CD4-positive, alpha-beta T cell (primary cell): ENCODE measurements around the gene VMO1. TPM values are rescaled to one million over a fixed set of nuclear protein-coding genes. Genes with fewer than 3 reads are reported as not detected.

Experiments
- ATAC-seq: fragments of 200-7000 bp; cut with Tn5 transposase; one replicate; pipeline ENCODE4 v1.10.0; 2022; ENCODE audit warnings: mild to moderate bottlenecking; ENCODE audit not compliant: poor library complexity
- CTCF ChIA-PET: fragments of 350-600 bp; sonication (Branson Sonifier 250); formaldehyde crosslinking; loops from one replicate; lab custom pipeline; 2021; ENCODE audit warnings: antibody characterized with exemption, inconsistent platforms; lab: Charles Lee
- POLR2A ChIA-PET: fragments of 350-600 bp; sonication (Branson Sonifier 250); formaldehyde crosslinking; loops from one replicate; lab custom pipeline; 2021; ENCODE audit warnings: antibody characterized with exemption, inconsistent platforms; lab: Charles Lee
- DNase-seq, 14 experiments: peaks; one replicate each; pipeline ENCODE4 v3.0.0-alpha.2; 2013 to 2020; ENCODE audit warnings: mixed read lengths in 2 of 14
- H3K27ac ChIP-seq, 2 donors: one replicate each; pipeline versions ENCODE4 v1.5.1 to v1.7.0; 2013; ENCODE audit warnings: low read length in 2 of 2, low read depth in 1 of 2, mild to moderate bottlenecking in 1 of 2
- H3K27me3 ChIP-seq, 2 experiments: 1 replicate in 1 of 2; 2 replicates in 1 of 2; pipeline versions ENCODE4 v1.6.1 to v1.7.0; 2013; ENCODE audit warnings: low read length in 2 of 2, control low read depth in 1 of 2, mild to moderate bottlenecking in 1 of 2, moderate library complexity in 1 of 2; ENCODE audit not compliant: insufficient read depth in 2 of 2, control insufficient read depth in 1 of 2
- H3K36me3 ChIP-seq: one replicate; pipeline ENCODE4 v1.6.1; 2013; ENCODE audit warnings: low read length, control low read depth; ENCODE audit not compliant: insufficient read depth
- H3K4me1 ChIP-seq: one replicate; pipeline ENCODE4 v1.6.1; 2013; ENCODE audit warnings: low read length, control low read depth; ENCODE audit not compliant: insufficient read depth
- H3K4me3 ChIP-seq: one replicate; pipeline ENCODE4 v1.5.1; 2013; ENCODE audit warnings: mild to moderate bottlenecking, low read length, moderate library complexity
- H3K9me3 ChIP-seq, 2 experiments: 1 replicate in 1 of 2; 2 replicates in 1 of 2; pipeline versions ENCODE4 v1.6.1 to v1.7.0; 2013; ENCODE audit warnings: low read length in 2 of 2, mild to moderate bottlenecking in 2 of 2, control low read depth in 1 of 2, moderate library complexity in 1 of 2; ENCODE audit not compliant: control insufficient read depth in 1 of 2, insufficient read depth in 1 of 2
- H3K27ac Mint-ChIP-seq: one replicate; pipeline ENCODE4 v1.8.0; 2020; ENCODE audit warnings: mixed read lengths
- H3K27me3 Mint-ChIP-seq: one replicate; pipeline ENCODE4 v1.8.0; 2021; ENCODE audit warnings: mixed read lengths
- H3K36me3 Mint-ChIP-seq: one replicate; pipeline ENCODE4 v1.8.0; 2021; ENCODE audit warnings: low read depth, mixed read lengths
- H3K4me1 Mint-ChIP-seq: one replicate; pipeline ENCODE4 v1.8.0; 2021; ENCODE audit warnings: low read depth, mixed read lengths
- H3K4me3 Mint-ChIP-seq: one replicate; pipeline ENCODE4 v1.8.0; 2020; ENCODE audit warnings: mild to moderate bottlenecking, mixed read lengths
- H3K9me3 Mint-ChIP-seq: one replicate; pipeline ENCODE4 v1.8.0; 2020; ENCODE audit warnings: mixed read lengths
- CTCF ChIP-seq: fragments of 200-600 bp; IDR thresholded peaks from one replicate; pipeline ENCODE4 v1.8.0; 2022; ENCODE audit warnings: antibody characterized with exemption, mild to moderate bottlenecking
- intact Hi-C, 2 experiments: fragments of 100-400 bp; cut with DNase I in 1 of 2; cut with micrococcal nuclease in 1 of 2; formaldehyde crosslinking; loops; one replicate each; pipeline versions ENCODE4 v1.15.1 to v1.9.0; 2023 to 2025; cut with DNase I, micrococcal nuclease
- total RNA-seq, 174 experiments: library from RNA in 2 of 174; stranded (reverse) in 2 of 174; gene quantifications; one replicate each; pipeline ENCODE4 v1.2.3 and lab custom pipeline; 2021 to 2026

Gene VMO1
- total RNA-seq, 2 experiments from 2014 or later = not detected

GRCh38 chr17:4811471-4811870 is 25.3 kb upstream of the VMO1 start:
- ATAC-seq (no peak), DNase-seq (no peak)
- TF ChIP-seq CTCF = no peak
- Mint-ChIP-seq H3K27me3 (no peaks in the 10 kb centered on the region), H3K36me3 (peaks cover 8% of the 10 kb centered on the region), H3K27ac (no peak overlapping the region), H3K4me1 (peaks cover 15% of the 10 kb centered on the region), H3K4me3 (no peak overlapping the region), H3K9me3 (no peaks in the 10 kb centered on the region)
- ChIA-PET CTCF (interaction anchor here (1.0 kb wide), 1 partner anchor 22 kb away, joined by 3 read pairs; no protein-coding TSS in a partner anchor), POLR2A (no interaction called here)
- Histone ChIP-seq H3K36me3 (peaks cover 7% of the 10 kb centered on the region), H3K9me3 (no peaks in the 10 kb centered on the region), H3K4me1 (peaks cover 10% of the 10 kb centered on the region), H3K27ac (no peak overlapping the region), H3K27me3 (no peaks in the 10 kb centered on the region), H3K4me3 (no peak overlapping the region)
- intact Hi-C loops = no loop called here

DNA sequence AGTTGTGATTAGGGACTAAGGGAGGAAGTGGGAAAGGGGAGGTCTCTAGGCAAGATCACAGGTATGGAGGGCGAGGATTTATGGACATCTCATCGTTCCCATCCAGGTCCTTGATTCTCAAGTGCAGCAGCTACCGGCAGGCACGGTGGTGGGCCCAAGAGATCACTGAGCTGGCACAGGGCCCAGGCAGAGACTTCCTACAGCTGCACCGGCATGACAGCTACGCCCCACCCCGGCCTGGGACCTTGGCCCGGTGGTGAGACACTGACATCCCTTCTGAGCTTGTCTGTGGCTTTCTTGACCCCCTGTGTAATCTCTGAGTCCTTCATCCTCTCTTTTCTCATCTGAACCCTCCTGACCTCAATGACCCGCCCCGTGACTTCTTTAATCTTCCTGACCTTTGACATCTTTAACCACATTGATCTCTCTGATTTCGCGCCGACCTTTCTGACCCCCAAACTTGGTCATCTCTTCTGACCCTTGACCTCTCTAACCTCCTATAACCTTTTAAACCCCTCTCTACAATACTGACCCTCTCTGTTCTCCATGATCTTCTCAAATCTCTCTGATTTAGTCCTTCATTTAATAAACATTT is 24.6 kb upstream of the VMO1 start:
- Histone ChIP-seq H3K9me3 (no peaks in the 10 kb centered on the region), H3K27ac (no peak overlapping the region), H3K36me3 (peaks cover 4% of the 10 kb centered on the region), H3K4me1 (peaks cover 12% of the 10 kb centered on the region), H3K27me3 (no peaks in the 10 kb centered on the region), H3K4me3 (no peak overlapping the region)
- no peak for TF ChIP-seq CTCF
- Mint-ChIP-seq H3K4me3 (peak overlapping the region; percentile 66), H3K27ac (no peak overlapping the region), H3K27me3 (no peaks in the 10 kb centered on the region), H3K4me1 (peaks cover 21% of the 10 kb centered on the region), H3K9me3 (no peaks in the 10 kb centered on the region), H3K36me3 (peaks cover 8% of the 10 kb centered on the region)
- DNase-seq = no peak
- intact Hi-C loops = no loop called here
- ChIA-PET CTCF (interaction anchor here (1.0 kb wide), 1 partner anchor 21 kb away, joined by 3 read pairs; no protein-coding TSS in a partner anchor), POLR2A (no interaction called here)
- ATAC-seq = no peak

GRCh38 chr17:4808378-4808767 is 22.2 kb upstream of the VMO1 start:
- Histone ChIP-seq H3K27ac (no peak overlapping the region), H3K36me3 (peaks cover 2% of the 10 kb centered on the region), H3K4me3 (no peak overlapping the region), H3K9me3 (no peaks in the 10 kb centered on the region), H3K27me3 (no peaks in the 10 kb centered on the region), H3K4me1 (peaks cover 12% of the 10 kb centered on the region)
- H3K27me3 Mint-ChIP-seq = no peaks in the 10 kb centered on the region
- H3K36me3 Mint-ChIP-seq = peaks cover 4% of the 10 kb centered on the region
- peak overlapping the region; percentile 87 for H3K4me3 Mint-ChIP-seq
- POLR2A ChIA-PET = interaction anchor here (2.6 kb wide), 1 partner anchor 19 kb away, joined by 18 read pairs; the partner anchor contains the start of gene GLTPD2
- H3K9me3 Mint-ChIP-seq = no peaks in the 10 kb centered on the region
- peak in 1 of 14 experiments; percentile 7 for DNase-seq
- no peak for ATAC-seq
- intact Hi-C loops = loop anchor here in 1 of 2 experiments (2.0 to 5.0 kb wide), 2 partner anchors 18 to 74 kb away; no protein-coding TSS in a partner anchor
- no peak for TF ChIP-seq CTCF
- H3K4me1 Mint-ChIP-seq = peaks cover 21% of the 10 kb centered on the region
- peak overlapping the region; percentile 62 for H3K27ac Mint-ChIP-seq
- CTCF ChIA-PET = interaction anchor here (1.3 kb wide), 1 partner anchor 18 kb away, joined by 7 read pairs; no protein-coding TSS in a partner anchor
